Endothelial cell of umbilical vein (primary cell): ENCODE measurements around the gene BMERB1. TPM values are rescaled to one million over a fixed set of nuclear protein-coding genes. Genes with fewer than 3 reads are reported as not detected.

Source experiments
- BruUV-seq: library from RNA; stranded (reverse); fragments of 400-500 nt; replicated peaks from 2 replicates; lab custom pipeline; 2021; lab: Mats Ljungman, UMichigan
- CTCF ChIA-PET: fragments of 300-600, 350-600 bp; sonication (Branson Sonifier 250); formaldehyde crosslinking; loops from one replicate; lab custom pipeline; 2021; ENCODE audit warnings: antibody characterized with exemption, inconsistent platforms; lab: Charles Lee
- POLR2A ChIA-PET: fragments of 300-600, 350-600 bp; sonication (Branson Sonifier 250); formaldehyde crosslinking; loops from one replicate; lab custom pipeline; 2021; ENCODE audit warnings: antibody characterized with exemption, inconsistent platforms; lab: Charles Lee
- DNase-seq: peaks from one replicate; pipeline ENCODE4 v3.0.0-alpha.2; 2011; ENCODE audit warnings: low read depth, low spot score
- FAIRE-seq: peaks from 2 replicates; lab custom pipeline; 2011; peaks lifted over from hg19 to GRCh38; lab: Jason Lieb, UNC
- H2AFZ ChIP-seq: 2 replicates; pipeline ENCODE4 v1.6.0; 2012; ENCODE audit warnings: low read depth, low read length, control low read depth, inconsistent platforms
- H3K27ac ChIP-seq: 2 replicates; pipeline ENCODE4 v1.5.1; 2011; ENCODE audit warnings: low read depth, mild to moderate bottlenecking, control low read depth, low read length, moderate library complexity; ENCODE audit not compliant: insufficient read depth
- H3K27me3 ChIP-seq, 2 experiments: 2 replicates each; pipeline versions ENCODE4 v1.6.0 to v1.6.1; 2011; ENCODE audit warnings: low read length in 2 of 2, mixed read lengths in 1 of 2; ENCODE audit not compliant: control insufficient read depth in 2 of 2, insufficient read depth in 2 of 2
- H3K36me3 ChIP-seq, 2 experiments: 2 replicates in 1 of 2; 3 replicates in 1 of 2; pipeline ENCODE4 v1.5.1; 2011; ENCODE audit warnings: low read length in 2 of 2, mild to moderate bottlenecking in 1 of 2, moderate library complexity in 1 of 2; ENCODE audit not compliant: control insufficient read depth in 2 of 2, insufficient read depth in 2 of 2; ENCODE audit errors: extremely low read depth in 1 of 2
- H3K4me1 ChIP-seq: 3 replicates; pipeline ENCODE4 v1.5.1; 2011; ENCODE audit warnings: mild to moderate bottlenecking, low read length; ENCODE audit not compliant: control insufficient read depth, insufficient read depth; ENCODE audit errors: extremely low read depth
- H3K4me2 ChIP-seq: 2 replicates; pipeline ENCODE4 v1.6.1; 2011; ENCODE audit warnings: low read length, control low read depth, mixed read lengths; ENCODE audit not compliant: insufficient read depth
- H3K4me3 ChIP-seq, 3 experiments: fragments of 200-600 bp in 1 of 3; sonication (generic), shearing (Covaris generic) in 1 of 3; replicated peaks in 1 of 3; 2 replicates each; pipeline ENCODE4 v1.5.1; 2011 to 2016; ENCODE audit warnings: control low read depth in 3 of 3, low read length in 3 of 3, mild to moderate bottlenecking in 2 of 3, inconsistent platforms in 1 of 3, low read depth in 1 of 3, moderate library complexity in 1 of 3; ENCODE audit not compliant: insufficient read depth in 1 of 3
- H3K79me2 ChIP-seq: 2 replicates; pipeline ENCODE4 v1.6.0; 2012; ENCODE audit warnings: low read length, inconsistent platforms; ENCODE audit not compliant: control insufficient read depth, insufficient read depth
- H3K9ac ChIP-seq: replicated peaks from 2 replicates; pipeline ENCODE3; 2011; ENCODE audit warnings: low read length, control low read depth; ENCODE audit not compliant: insufficient read depth; ENCODE audit errors: extremely low read depth
- H3K9me1 ChIP-seq: replicated peaks from 3 replicates; pipeline ENCODE4 v1.6.0; 2011; ENCODE audit warnings: mild to moderate bottlenecking, low read length; ENCODE audit not compliant: control insufficient read depth, insufficient read depth; ENCODE audit errors: extremely low read depth
- H3K9me3 ChIP-seq: replicated peaks from 2 replicates; pipeline ENCODE4 v1.5.1; 2012; ENCODE audit warnings: low read length, inconsistent platforms; ENCODE audit not compliant: control insufficient read depth, insufficient read depth
- H4K20me1 ChIP-seq: replicated peaks from 2 replicates; pipeline ENCODE3; 2011; ENCODE audit warnings: mild to moderate bottlenecking, low read length; ENCODE audit not compliant: control insufficient read depth, insufficient read depth; ENCODE audit errors: extremely low read depth
- CTCF ChIP-seq, 2 donors: IDR thresholded peaks; 1 replicate in 1 of 2; 2 replicates in 1 of 2; pipeline ENCODE4 v1.5.1; 2011; ENCODE audit warnings: low read length in 2 of 2, mild to moderate bottlenecking in 2 of 2, moderate library complexity in 2 of 2, control low read depth in 1 of 2, inconsistent platforms in 1 of 2, low read depth in 1 of 2; ENCODE audit not compliant: insufficient read depth in 1 of 2; ENCODE audit errors: extremely low read depth in 1 of 2
- EZH2 ChIP-seq: IDR thresholded peaks from 2 replicates; pipeline ENCODE4 v1.6.1; 2012; ENCODE audit warnings: borderline replicate concordance, low read depth, mild to moderate bottlenecking, moderate library complexity, low read length, inconsistent platforms; ENCODE audit not compliant: severe bottlenecking
- FOS ChIP-seq: IDR thresholded peaks from 2 replicates; pipeline ENCODE4 v1.6.1; 2011; ENCODE audit warnings: mild to moderate bottlenecking, low read length, moderate library complexity, borderline replicate concordance; ENCODE audit not compliant: insufficient read depth
- GATA2 ChIP-seq: IDR thresholded peaks from 2 replicates; pipeline ENCODE4 v1.7.0; 2011; ENCODE audit warnings: low read depth, mild to moderate bottlenecking, moderate library complexity, mixed read lengths, low read length; ENCODE audit not compliant: insufficient read length, insufficient read depth
- JUN ChIP-seq: IDR thresholded peaks from 2 replicates; pipeline ENCODE4 v1.6.1; 2011; ENCODE audit warnings: borderline replicate concordance, low read depth; ENCODE audit not compliant: insufficient read length, insufficient read depth
- MAX ChIP-seq: IDR thresholded peaks from 2 replicates; pipeline ENCODE4 v1.6.1; 2011; ENCODE audit not compliant: insufficient read depth, insufficient read length
- MYC ChIP-seq: IDR thresholded peaks from one replicate; pipeline ENCODE4 v1.6.1; 2011; ENCODE audit warnings: mild to moderate bottlenecking, low read depth, low read length
- POLR2A ChIP-seq: IDR thresholded peaks from 2 replicates; pipeline ENCODE4 v1.6.1; 2012; ENCODE audit warnings: low read depth, mild to moderate bottlenecking, control low read depth, low read length
- POLR2AphosphoS5 ChIP-seq: IDR thresholded peaks from 2 replicates; pipeline ENCODE4 v1.6.1; 2012; ENCODE audit warnings: low read depth, mild to moderate bottlenecking, control low read depth, low read length, moderate library complexity; ENCODE audit not compliant: insufficient read depth
- dilution Hi-C: fragments of 300-500 bp; cut with MboI; formaldehyde crosslinking; loops from one replicate; pipeline ENCODE4 v1.15.0; 2019; ENCODE audit warnings: low sequenced_read_pairs; ENCODE audit not compliant: extremely low pct_ligation_motif_present
- intact Hi-C: fragments of 100-400 bp; cut with micrococcal nuclease; formaldehyde crosslinking; loops from one replicate; pipeline ENCODE4 v1.10.0; 2022
- polyA plus RNA-seq, 4 experiments: library from polyadenylated mRNA; depleted of rRNA in 3 of 4; stranded (reverse) in 3 of 4; unstranded in 1 of 4; fragments of >200 nt; gene quantifications; 2 replicates each; pipeline versions ENCODE4 v1.2.1 to v1.2.3, GENCODE V29; 2011 to 2012; ENCODE audit warnings: missing spikeins in 1 of 4
- total RNA-seq: library from RNA; stranded (reverse); gene quantifications from 2 replicates; pipeline ENCODE4 v1.2.3, GENCODE V29; 2021

The BMERB1 gene
- total and polyA plus RNA-seq, 2 donors (not counting 3 experiments of a cell fraction or from before 2014, with no cell fraction given), result 14.1 to 17.4 TPM

GRCh38 chr16:15507301-15507958 lies 73.0 kb downstream of the BMERB1 start:
- Histone ChIP-seq H3K79me2 (no peaks in the 10 kb centered on the region), H3K9ac (no peak overlapping the region), H3K36me3 (no peaks in the 10 kb centered on the region), H3K4me1 (peaks cover 5% of the 10 kb centered on the region), H4K20me1 (no peaks in the 10 kb centered on the region), H3K4me2 (no peak overlapping the region), H3K27ac (no peak overlapping the region), H3K4me3 (no peak overlapping the region), H2AFZ (no peak overlapping the region), H3K27me3 (no peaks in the 10 kb centered on the region), H3K9me3 (no peaks in the 10 kb centered on the region), H3K9me1 (no peaks in the 10 kb centered on the region)
- TF ChIP-seq EZH2 (no peak), MAX (no peak), MYC (no peak), POLR2AphosphoS5 (no peak), FOS (no peak), POLR2A (no peak), GATA2 (no peak), CTCF (IDR thresholded peaks at IDR 0.05; ENCODE audit: extremely low read depth in 1 of 2, insufficient read depth in 1 of 2, low read depth in 1 of 2, low read length in 2 of 2) (no peak), JUN (no peak)
- intact Hi-C loops (no loop called here), dilution Hi-C loops (no loop called here)
- DNase-seq (peak; percentile 31), FAIRE-seq (peak; percentile 52)
- ChIA-PET POLR2A (no interaction called here), CTCF (interaction anchor here (1.0 to 1.9 kb wide), 4 partner anchors 11 to 80 kb away, joined by 3 to 5 read pairs (median 4); no protein-coding TSS in a partner anchor)
- BruUV-seq, result no TSS peak
